GM12892 (cell line): ENCODE results near the gene MLYCD.

Experiments used
- POLR2A ChIP-seq: IDR thresholded peaks from 2 replicates; pipeline ENCODE4 v1.6.1; 2011; ENCODE audit warnings: low read depth, low read length, control low read depth
- POLR2AphosphoS5 ChIP-seq: IDR thresholded peaks from 2 replicates; pipeline ENCODE4 v1.6.1; 2011; ENCODE audit warnings: low read depth, low read length, control low read depth

GRCh38 chr16:83967091-83967490 is 68.2 kb downstream of the MLYCD start:
- TF ChIP-seq POLR2A (no peak), POLR2AphosphoS5 (no peak)
